A673 (cell line): Measurements from ENCODE around the gene MAN2A2. TPM values are rescaled to one million over a fixed set of nuclear protein-coding genes. Genes with fewer than 3 reads are reported as not detected.

Experiments
- BruUV-seq: library from RNA; stranded (reverse); fragments of 400-500 nt; replicated peaks from 2 replicates; lab custom pipeline; 2021; lab: Mats Ljungman, UMichigan
- CTCF ChIA-PET: fragments of 300-600 bp; sonication (Branson Sonifier 250); formaldehyde crosslinking; loops from one replicate; lab custom pipeline; 2022; ENCODE audit warnings: antibody characterized with exemption; lab: Charles Lee
- POLR2A ChIA-PET: fragments of 300-600 bp; sonication (Branson Sonifier 250); formaldehyde crosslinking; loops from one replicate; lab custom pipeline; 2022; ENCODE audit warnings: antibody characterized with exemption; ENCODE audit not compliant: low non-redundant PET; lab: Charles Lee
- DNase-seq: peaks from one replicate; pipeline ENCODE4 v3.0.0-alpha.2; 2015; ENCODE audit warnings: low spot score
- H3K27ac ChIP-seq: fragments of 200-600 bp; sonication (generic); 2 replicates; pipeline ENCODE4 v1.5.1; 2016; ENCODE audit warnings: mixed run types, low read depth, mild to moderate bottlenecking, mixed read lengths, antibody characterized with exemption, low read length; ENCODE audit not compliant: poor library complexity, severe bottlenecking
- H3K27me3 ChIP-seq: fragments of 200-600 bp; sonication (generic); replicated peaks from 2 replicates; pipeline ENCODE4 v1.6.1; 2017; ENCODE audit warnings: mixed run types, low read depth, mild to moderate bottlenecking, mixed read lengths, antibody characterized with exemption, low read length; ENCODE audit not compliant: insufficient read depth, poor library complexity
- H3K36me3 ChIP-seq: fragments of 200-600 bp; sonication (generic); 2 replicates; pipeline ENCODE4 v1.6.1; 2016; ENCODE audit warnings: mixed run types, mild to moderate bottlenecking, mixed read lengths, antibody characterized with exemption, low read length; ENCODE audit not compliant: insufficient read depth, poor library complexity, severe bottlenecking
- H3K4me1 ChIP-seq: fragments of 200-600 bp; sonication (generic); 2 replicates; pipeline ENCODE4 v1.6.1; 2017; ENCODE audit warnings: mixed run types, mild to moderate bottlenecking, mixed read lengths, antibody characterized with exemption, low read length; ENCODE audit not compliant: insufficient read depth, poor library complexity, severe bottlenecking
- H3K4me3 ChIP-seq: fragments of 200-600 bp; sonication (generic); 2 replicates; pipeline ENCODE4 v1.5.1; 2016; ENCODE audit warnings: low read depth, mixed run types, mild to moderate bottlenecking, mixed read lengths, low read length; ENCODE audit not compliant: poor library complexity, severe bottlenecking
- H3K9me3 ChIP-seq: fragments of 200-600 bp; sonication (generic); 2 replicates; pipeline ENCODE4 v1.6.1; 2016; ENCODE audit warnings: mixed run types, low read depth, mild to moderate bottlenecking, mixed read lengths, antibody characterized with exemption, low read length; ENCODE audit not compliant: poor library complexity, severe bottlenecking
- EZH2 ChIP-seq: fragments of 200-600 bp; sonication (generic); IDR thresholded peaks from 2 replicates; pipeline ENCODE4 v1.6.1; 2017; ENCODE audit warnings: borderline replicate concordance, low read depth, mild to moderate bottlenecking, mixed read lengths, antibody characterized with exemption, low read length; ENCODE audit not compliant: poor library complexity, severe bottlenecking
- intact Hi-C: fragments of 100-400 bp; cut with micrococcal nuclease; formaldehyde crosslinking; loops from one replicate; pipeline ENCODE4 v1.10.0; 2022; ENCODE audit not compliant: unreplicated experiment
- total RNA-seq: library from RNA; stranded (reverse); gene quantifications from 2 replicates; pipeline ENCODE4 v1.2.3, GENCODE V29; 2021
- TF ChIP-seq, protein P1 (sequence below): fragments of 300-800, 200-600 bp; sonication (generic); conservative IDR thresholded peaks from 2 replicates; pipeline ENCODE4 v1.5.1; 2017; ENCODE audit warnings: low read depth, mild to moderate bottlenecking, antibody characterized with exemption, low read length, moderate library complexity, mixed read lengths

The MAN2A2 gene
- total RNA-seq, 1 experiment from 2014 or later = 75.7 TPM

DNA sequence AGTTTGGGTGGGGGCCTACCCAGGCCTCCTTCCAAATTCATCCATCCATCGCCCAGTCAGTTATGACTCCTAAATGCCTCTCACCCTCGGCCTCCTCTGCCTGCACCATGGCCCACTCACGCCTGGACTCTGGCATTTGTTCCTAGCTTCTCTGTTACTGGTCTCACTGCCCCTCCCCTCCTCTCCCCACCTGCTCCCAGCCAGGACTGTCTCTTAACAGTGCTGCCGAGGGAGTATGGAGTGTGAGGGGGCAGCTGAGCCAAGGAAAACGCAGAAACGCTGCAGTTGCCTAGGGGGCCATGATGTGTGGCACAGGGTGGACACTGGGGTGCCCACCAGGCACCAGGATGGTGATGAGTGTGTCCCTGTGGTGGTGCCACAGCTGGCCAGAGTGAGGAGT lies 54.7 kb downstream of the MAN2A2 start:
- H3K9me3 ChIP-seq = no peaks in the 10 kb centered on the region
- no TSS peak for BruUV-seq
- ChIA-PET POLR2A (interaction anchor here (0.6 to 0.7 kb wide), 5 partner anchors 9 to 78 kb away, joined by 3 to 4 read pairs (median 3); no protein-coding TSS in a partner anchor), CTCF (interaction anchor here (0.7 to 2.8 kb wide), 3 partner anchors 22 to 311 kb away, joined by 4 to 12 read pairs (median 9); partner anchors contain the start of gene UNC45A)
- peak overlapping the region; percentile 76 for H3K4me3 ChIP-seq
- TF ChIP-seq, protein P1, sequence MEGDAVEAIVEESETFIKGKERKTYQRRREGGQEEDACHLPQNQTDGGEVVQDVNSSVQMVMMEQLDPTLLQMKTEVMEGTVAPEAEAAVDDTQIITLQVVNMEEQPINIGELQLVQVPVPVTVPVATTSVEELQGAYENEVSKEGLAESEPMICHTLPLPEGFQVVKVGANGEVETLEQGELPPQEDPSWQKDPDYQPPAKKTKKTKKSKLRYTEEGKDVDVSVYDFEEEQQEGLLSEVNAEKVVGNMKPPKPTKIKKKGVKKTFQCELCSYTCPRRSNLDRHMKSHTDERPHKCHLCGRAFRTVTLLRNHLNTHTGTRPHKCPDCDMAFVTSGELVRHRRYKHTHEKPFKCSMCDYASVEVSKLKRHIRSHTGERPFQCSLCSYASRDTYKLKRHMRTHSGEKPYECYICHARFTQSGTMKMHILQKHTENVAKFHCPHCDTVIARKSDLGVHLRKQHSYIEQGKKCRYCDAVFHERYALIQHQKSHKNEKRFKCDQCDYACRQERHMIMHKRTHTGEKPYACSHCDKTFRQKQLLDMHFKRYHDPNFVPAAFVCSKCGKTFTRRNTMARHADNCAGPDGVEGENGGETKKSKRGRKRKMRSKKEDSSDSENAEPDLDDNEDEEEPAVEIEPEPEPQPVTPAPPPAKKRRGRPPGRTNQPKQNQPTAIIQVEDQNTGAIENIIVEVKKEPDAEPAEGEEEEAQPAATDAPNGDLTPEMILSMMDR = no peak
- no peak for TF ChIP-seq EZH2
- DNase-seq = no peak
- H3K36me3 ChIP-seq = peaks cover 46% of the 10 kb centered on the region
- peaks cover 15% of the 10 kb centered on the region for H3K4me1 ChIP-seq
- intact Hi-C loops = loop anchor here (1.0 to 5.0 kb wide), 3 partner anchors 35 to 313 kb away; partner anchors contain the start of gene PRC1
- H3K27me3 ChIP-seq = no peaks in the 10 kb centered on the region
- H3K27ac ChIP-seq = peak overlapping the region; percentile 98

GRCh38 chr15:90959028-90959595 lies 56.0 kb downstream of the MAN2A2 start:
- Histone ChIP-seq H3K4me1 (peaks cover 15% of the 10 kb centered on the region), H3K4me3 (no peak overlapping the region), H3K27me3 (no peaks in the 10 kb centered on the region), H3K9me3 (no peaks in the 10 kb centered on the region), H3K36me3 (peaks cover 48% of the 10 kb centered on the region), H3K27ac (no peak overlapping the region)
- no peak for TF ChIP-seq EZH2
- TF ChIP-seq, protein P1 = no peak
- DNase-seq = no peak
- POLR2A ChIA-PET = no interaction called here
- no TSS peak for BruUV-seq
- intact Hi-C loops = loop anchor here (5.0 kb wide), 1 partner anchor 33 kb away; the partner anchor contains the start of gene PRC1
- CTCF ChIA-PET = interaction anchor here (0.7 to 2.8 kb wide), 3 partner anchors 43 to 312 kb away, joined by 3 to 12 read pairs (median 7); no protein-coding TSS in a partner anchor

- POLR2A ChIA-PET = no interaction called here
- BruUV-seq = no TSS peak
- no peak overlapping the region for H3K4me3 ChIP-seq
- CTCF ChIA-PET = interaction anchor here (0.7 kb wide), 1 partner anchor 309 kb away, joined by 4 read pairs; no protein-coding TSS in a partner anchor
- peaks cover 56% of the 10 kb centered on the region for H3K36me3 ChIP-seq
- intact Hi-C loops = loop anchor here (5.0 kb wide), 1 partner anchor 32 kb away; the partner anchor contains the start of gene PRC1
- TF ChIP-seq EZH2 = no peak
- TF ChIP-seq, protein P1 = no peak
- no peak overlapping the region for H3K27ac ChIP-seq
- H3K9me3 ChIP-seq = no peaks in the 10 kb centered on the region
- DNase-seq = no peak
- peaks cover 15% of the 10 kb centered on the region for H3K4me1 ChIP-seq
- no peaks in the 10 kb centered on the region for H3K27me3 ChIP-seq
Measured at GRCh38 chr15:90959894-90960293, 56.8 kb downstream of the MAN2A2 start.
